SK-N-SH (cell line): ENCODE data around the gene NAT8L.

Experiments
- CTCF ChIP-seq: fragments of 200-600 bp; sonication (generic); IDR thresholded peaks from 2 replicates; pipeline ENCODE4 v1.6.1; 2017; ENCODE audit warnings: antibody characterized with exemption, mild to moderate bottlenecking, moderate library complexity
- EP300 ChIP-seq, 2 experiments: IDR thresholded peaks; 2 replicates each; pipeline versions ENCODE4 v1.4.0 to v1.6.1; 2012; ENCODE audit warnings: borderline replicate concordance in 1 of 2, low read depth in 1 of 2, low read length in 1 of 2
- FOXM1 ChIP-seq: IDR thresholded peaks from 2 replicates; pipeline ENCODE4 v1.4.0; 2012; ENCODE audit warnings: low read depth, mild to moderate bottlenecking
- JUND ChIP-seq: IDR thresholded peaks from 2 replicates; pipeline ENCODE4 v1.4.0; 2012
- MXI1 ChIP-seq: IDR thresholded peaks from 2 replicates; pipeline ENCODE4 v1.6.1; 2012; ENCODE audit warnings: mild to moderate bottlenecking, low read depth, low read length, improper control_type of control experiment
- NFIC ChIP-seq: IDR thresholded peaks from 2 replicates; pipeline ENCODE4 v1.4.0; 2012; ENCODE audit warnings: borderline replicate concordance
- NRF1 ChIP-seq: IDR thresholded peaks from 2 replicates; pipeline ENCODE4 v1.6.1; 2012; ENCODE audit warnings: low read depth, mild to moderate bottlenecking, low read length
- POLR2AphosphoS5 ChIP-seq: IDR thresholded peaks from 2 replicates; pipeline ENCODE4 v1.6.1; 2012; ENCODE audit warnings: low read depth, low read length
- REST ChIP-seq: IDR thresholded peaks from 2 replicates; pipeline ENCODE4 v1.6.1; 2012; ENCODE audit warnings: mild to moderate bottlenecking, low read depth, low read length, moderate library complexity
- RFX5 ChIP-seq: IDR thresholded peaks from 2 replicates; pipeline ENCODE4 v1.6.1; 2012; ENCODE audit warnings: mild to moderate bottlenecking, improper control_type of control experiment, low read length
- SIN3A ChIP-seq: IDR thresholded peaks from 2 replicates; pipeline ENCODE4 v1.6.1; 2012; ENCODE audit warnings: low read depth, mild to moderate bottlenecking, low read length, moderate library complexity, borderline replicate concordance
- SMC3 ChIP-seq: IDR thresholded peaks from 2 replicates; pipeline ENCODE4 v1.6.1; 2012; ENCODE audit warnings: low read depth, low read length, improper control_type of control experiment
- TEAD4 ChIP-seq: IDR thresholded peaks from 2 replicates; pipeline ENCODE4 v1.4.0; 2012; ENCODE audit warnings: mild to moderate bottlenecking, borderline replicate concordance; ENCODE audit not compliant: insufficient read depth

DNA sequence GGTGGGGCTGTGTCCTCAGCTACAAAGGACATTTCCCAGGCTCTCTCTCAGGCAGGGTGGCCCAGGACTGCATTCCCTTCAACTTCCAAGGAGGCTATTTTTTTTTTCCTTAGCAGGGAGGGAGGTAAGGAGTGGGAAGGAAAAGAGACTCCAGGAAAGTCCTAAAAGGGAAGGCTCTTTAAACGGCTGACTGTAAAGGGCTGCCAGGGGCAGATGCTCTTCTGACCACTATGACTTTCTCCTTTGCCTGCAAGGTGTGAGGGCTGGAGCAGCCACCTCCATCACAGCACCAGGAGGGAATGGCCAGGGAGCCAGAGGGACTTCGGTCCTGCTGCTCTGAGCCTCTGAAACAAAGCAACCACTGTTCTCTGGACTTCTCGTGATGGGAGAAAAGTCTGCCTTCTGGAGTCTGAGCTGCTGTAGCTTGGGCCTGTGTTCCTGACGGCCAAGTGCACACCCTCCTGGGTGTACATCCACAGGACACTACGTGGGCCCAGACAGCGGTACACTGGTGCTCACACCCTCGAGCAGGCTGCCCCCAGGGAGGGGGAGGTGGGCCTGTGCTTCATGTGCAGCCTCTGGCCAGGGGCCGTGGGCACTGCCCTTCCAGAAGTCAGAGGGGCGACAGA lies 17.9 kb downstream of the NAT8L start:
- TF ChIP-seq NFIC = no peak
- TF ChIP-seq CTCF = no peak
- no peak for TF ChIP-seq FOXM1
- TF ChIP-seq REST = no peak
- TF ChIP-seq SIN3A = no peak
- no peak for TF ChIP-seq EP300 (IDR thresholded peaks at IDR 0.05; ENCODE audit: borderline replicate concordance in 1 of 2, low read depth in 1 of 2, low read length in 1 of 2)
- no peak for TF ChIP-seq NRF1
- no peak for TF ChIP-seq POLR2AphosphoS5
- no peak for TF ChIP-seq JUND
- no peak for TF ChIP-seq SMC3
- no peak for TF ChIP-seq MXI1
- TF ChIP-seq RFX5 = no peak
- TF ChIP-seq TEAD4 = no peak
